Activated CD8-positive, alpha-beta memory T cell treated with anti-CD3 and anti-CD28 coated beads, Interleukin-2, amount 50 U/mL, for 1 hour (primary cell): ENCODE data around the gene ASTL.

Experiments
- DNase-seq: peaks from one replicate; pipeline ENCODE4 v3.0.0-alpha.2; 2020; ENCODE audit errors: extremely low read depth

ASTL gene

GRCh38 chr2:96159084-96159830, 21.0 kb upstream of the ASTL start:
- no peak for DNase-seq

GRCh38 chr2:96158554-96158940, 20.2 kb upstream of the ASTL start:
- no peak for DNase-seq

- DNase-seq = no peak
These were observed 19.6 kb upstream of the ASTL start for GRCh38 chr2:96157649-96158553.

- no peak for DNase-seq
These were observed 18.8 kb upstream of the ASTL start for GRCh38 chr2:96156926-96157648.

- DNase-seq = no peak
These were observed 17.9 kb upstream of the ASTL start for GRCh38 chr2:96156011-96156820.

- DNase-seq = no peak
These were observed 16.4 kb upstream of the ASTL start for GRCh38 chr2:96154506-96155380.

GRCh38 chr2:96153991-96154431, 15.7 kb upstream of the ASTL start:
- no peak for DNase-seq

GRCh38 chr2:96153291-96153713, 15.0 kb upstream of the ASTL start:
- no peak for DNase-seq

- no peak for DNase-seq
These were observed 14.2 kb upstream of the ASTL start for GRCh38 chr2:96152304-96153161.

- no peak for DNase-seq
These were observed 13.4 kb upstream of the ASTL start for GRCh38 chr2:96151595-96152303.

GRCh38 chr2:96150791-96151594, 12.7 kb upstream of the ASTL start:
- DNase-seq = no peak

- DNase-seq = no peak
These were observed 11.8 kb upstream of the ASTL start for GRCh38 chr2:96150007-96150640.

GRCh38 chr2:96148410-96149217, 10.3 kb upstream of the ASTL start:
- DNase-seq = peak; percentile 98

GRCh38 chr2:96147593-96148201, 9.4 kb upstream of the ASTL start:
- DNase-seq = no peak

GRCh38 chr2:96146881-96147592, 8.7 kb upstream of the ASTL start:
- no peak for DNase-seq
